Erythroblast (primary cell): ENCODE results near the gene MEX3A.

Experiments
- GATA1 ChIP-seq: IDR thresholded peaks from 2 replicates; pipeline ENCODE4 v1.6.1; 2011; ENCODE audit warnings: low read depth, mild to moderate bottlenecking, control low read depth, low read length, moderate library complexity
- POLR2A ChIP-seq: IDR thresholded peaks from 2 replicates; pipeline ENCODE4 v1.6.1; 2011; ENCODE audit warnings: mild to moderate bottlenecking, low read length

DNA sequence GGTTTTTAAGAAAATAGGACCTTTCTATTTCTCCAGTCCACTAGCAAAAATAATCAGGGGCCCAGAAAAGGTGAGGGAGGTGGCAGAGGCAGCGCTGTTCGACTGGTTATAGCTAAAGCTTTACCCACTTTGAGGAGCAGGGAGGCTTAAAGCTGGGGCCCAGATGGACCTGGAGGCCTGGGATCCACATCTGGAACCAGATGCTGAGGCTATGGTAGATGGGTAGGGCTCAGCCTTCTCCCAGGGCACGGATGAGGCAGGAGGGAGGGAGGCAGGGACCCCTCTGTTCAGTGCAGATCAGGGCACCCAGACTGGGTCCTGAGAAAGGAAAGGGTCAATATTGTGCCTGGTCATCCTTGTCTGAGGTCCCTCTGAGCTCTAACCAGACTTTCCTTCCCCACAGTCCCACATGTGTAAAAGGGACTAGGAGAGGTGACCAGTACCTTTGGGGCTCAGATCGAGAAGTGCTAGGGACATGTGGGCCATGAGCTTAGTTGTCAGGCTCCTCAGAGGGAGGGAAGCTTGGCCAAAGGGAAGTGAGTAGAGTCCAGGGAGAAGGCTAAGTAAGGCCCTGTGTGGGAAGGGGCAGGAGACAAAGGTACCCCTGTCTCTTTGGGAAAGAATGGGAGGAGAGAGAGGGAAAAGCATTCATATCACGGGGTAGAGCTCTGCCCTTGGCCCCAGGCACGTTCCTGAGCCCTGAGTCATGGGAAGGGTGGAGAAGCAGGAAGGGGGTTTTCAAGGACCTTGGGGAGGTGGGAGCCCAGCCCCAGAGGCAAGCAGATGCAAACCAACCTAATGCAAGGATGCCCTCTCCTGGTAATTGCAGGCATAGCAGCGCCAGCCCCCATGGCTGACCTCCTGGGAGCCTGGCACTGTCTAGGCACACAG, 47.7 kb upstream of the MEX3A start:
- no peak for TF ChIP-seq POLR2A
- no peak for TF ChIP-seq GATA1
